IPS-18a (cell line): ENCODE results near the gene PAK1.

Experiments used
- H3K27ac ChIP-seq: one replicate; pipeline ENCODE4 v1.5.1; 2013; ENCODE audit warnings: low read length
- H3K27me3 ChIP-seq: one replicate; pipeline ENCODE4 v1.6.1; 2013; ENCODE audit warnings: mild to moderate bottlenecking, low read length; ENCODE audit not compliant: control insufficient read depth, insufficient read depth
- H3K36me3 ChIP-seq: one replicate; pipeline ENCODE4 v1.6.1; 2013; ENCODE audit warnings: low read depth, low read length; ENCODE audit not compliant: control insufficient read depth
- H3K4me1 ChIP-seq: one replicate; pipeline ENCODE4 v1.6.1; 2013; ENCODE audit warnings: low read depth, low read length; ENCODE audit not compliant: control insufficient read depth
- H3K4me3 ChIP-seq: one replicate; pipeline ENCODE4 v1.5.1; 2013; ENCODE audit warnings: low read length
- H3K9ac ChIP-seq: one replicate; pipeline ENCODE4 v1.6.1; 2013; ENCODE audit warnings: mild to moderate bottlenecking, low read length, moderate library complexity
- H3K9me3 ChIP-seq: one replicate; pipeline ENCODE4 v1.6.1; 2013; ENCODE audit warnings: low read depth, low read length; ENCODE audit not compliant: control insufficient read depth

PAK1 gene

GRCh38 chr11:77472991-77473800 lies 698 bp downstream of the PAK1 start:
- peak overlapping the region; percentile 82 for H3K9ac ChIP-seq
- peak overlapping the region; percentile 71 for H3K27ac ChIP-seq
- H3K27me3 ChIP-seq = no peaks in the 10 kb centered on the region

GRCh38 chr11:77471558-77472193 lies 2.2 kb downstream of the PAK1 start:
- Histone ChIP-seq H3K9me3 (no peaks in the 10 kb centered on the region), H3K4me1 (peaks cover 51% of the 10 kb centered on the region), H3K27ac (no peak overlapping the region), H3K4me3 (peak overlapping the region; percentile 90), H3K36me3 (no peaks in the 10 kb centered on the region), H3K9ac (peak overlapping the region; percentile 21), H3K27me3 (no peaks in the 10 kb centered on the region)

More at GRCh38 chr11:77472991-77473800, 698 bp downstream of the PAK1 start:
- peaks cover 42% of the 10 kb centered on the region for H3K4me1 ChIP-seq
- no peaks in the 10 kb centered on the region for H3K9me3 ChIP-seq
- no peaks in the 10 kb centered on the region for H3K36me3 ChIP-seq
- H3K4me3 ChIP-seq = peak overlapping the region; percentile 90

GRCh38 chr11:77470971-77471370 lies 2.9 kb downstream of the PAK1 start:
- H3K9ac ChIP-seq = peak overlapping the region; percentile 57
- H3K4me3 ChIP-seq = peak overlapping the region; percentile 90
- peak overlapping the region; percentile 71 for H3K27ac ChIP-seq
- no peaks in the 10 kb centered on the region for H3K36me3 ChIP-seq
- no peaks in the 10 kb centered on the region for H3K9me3 ChIP-seq
- peaks cover 51% of the 10 kb centered on the region for H3K4me1 ChIP-seq
- H3K27me3 ChIP-seq = no peaks in the 10 kb centered on the region

- no peaks in the 10 kb centered on the region for H3K27me3 ChIP-seq
- no peaks in the 10 kb centered on the region for H3K9me3 ChIP-seq
- H3K27ac ChIP-seq = peak overlapping the region; percentile 71
- H3K9ac ChIP-seq = peak overlapping the region; percentile 57
- H3K4me1 ChIP-seq = peaks cover 51% of the 10 kb centered on the region
- H3K36me3 ChIP-seq = no peaks in the 10 kb centered on the region
- H3K4me3 ChIP-seq = peak overlapping the region; percentile 90
These were observed 3.4 kb downstream of the PAK1 start for GRCh38 chr11:77470504-77470903.

DNA sequence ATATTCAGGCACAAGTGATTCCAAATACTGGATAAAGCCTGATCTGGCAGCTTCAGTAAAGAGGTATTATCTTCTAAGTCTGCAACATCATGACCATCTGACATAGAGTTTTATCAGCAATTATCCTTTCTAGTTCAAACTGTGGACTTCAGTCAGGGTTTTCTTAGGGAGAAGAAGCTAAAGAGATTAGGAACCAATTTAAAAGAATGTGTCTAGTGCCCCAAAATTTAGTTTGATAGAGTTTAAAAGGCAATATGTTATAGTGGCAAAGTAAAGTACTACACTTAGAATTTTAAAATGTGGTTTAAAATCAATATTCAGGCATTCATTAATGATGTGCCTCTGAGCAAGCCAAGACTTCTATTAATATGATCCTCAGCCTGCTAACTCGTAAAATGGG lies 5.4 kb downstream of the PAK1 start:
- Histone ChIP-seq H3K4me1 (peaks cover 65% of the 10 kb centered on the region), H3K4me3 (peak overlapping the region; percentile 19)

GRCh38 chr11:77467993-77468392 lies 5.9 kb downstream of the PAK1 start:
- Histone ChIP-seq H3K4me1 (peaks cover 68% of the 10 kb centered on the region), H3K27ac (peak overlapping the region; percentile 51), H3K27me3 (no peaks in the 10 kb centered on the region), H3K9me3 (no peaks in the 10 kb centered on the region), H3K36me3 (no peaks in the 10 kb centered on the region), H3K9ac (no peak overlapping the region), H3K4me3 (no peak overlapping the region)

More for the DNA sequence above, 5.4 kb downstream of the PAK1 start:
- Histone ChIP-seq H3K36me3 (no peaks in the 10 kb centered on the region), H3K9ac (no peak overlapping the region), H3K27ac (peak overlapping the region; percentile 51), H3K27me3 (no peaks in the 10 kb centered on the region), H3K9me3 (no peaks in the 10 kb centered on the region)

- H3K27ac ChIP-seq = no peak overlapping the region
- H3K4me3 ChIP-seq = no peak overlapping the region
- H3K27me3 ChIP-seq = no peaks in the 10 kb centered on the region
- no peaks in the 10 kb centered on the region for H3K36me3 ChIP-seq
- H3K9me3 ChIP-seq = no peaks in the 10 kb centered on the region
- H3K9ac ChIP-seq = no peak overlapping the region
- peaks cover 68% of the 10 kb centered on the region for H3K4me1 ChIP-seq
These were observed 6.7 kb downstream of the PAK1 start for GRCh38 chr11:77467233-77467632.

GRCh38 chr11:77457340-77457739 lies 16.6 kb downstream of the PAK1 start:
- Histone ChIP-seq H3K9me3 (no peaks in the 10 kb centered on the region), H3K4me3 (peak overlapping the region; percentile 19), H3K36me3 (no peaks in the 10 kb centered on the region), H3K4me1 (peaks cover 70% of the 10 kb centered on the region), H3K27me3 (no peaks in the 10 kb centered on the region), H3K27ac (peak overlapping the region; percentile 6), H3K9ac (no peak overlapping the region)

DNA sequence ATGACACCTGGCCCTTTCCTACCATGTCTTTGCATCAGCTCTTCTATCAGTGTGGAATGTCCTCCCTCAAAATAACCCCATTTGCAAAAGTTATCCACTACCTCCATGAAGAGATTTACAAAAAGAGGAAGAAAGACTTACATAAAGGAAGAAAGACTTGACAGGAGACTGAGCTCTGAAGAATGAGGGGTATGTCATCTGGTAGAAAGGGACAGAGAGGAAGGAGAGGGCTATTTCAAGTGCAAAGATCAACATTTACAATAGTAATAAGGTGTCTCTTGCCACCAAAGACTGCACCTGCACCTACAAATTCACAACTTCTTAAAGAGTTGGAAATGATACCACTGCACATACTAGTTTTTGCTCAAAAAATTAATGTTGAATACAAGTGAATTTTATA lies 18.2 kb downstream of the PAK1 start:
- no peaks in the 10 kb centered on the region for H3K36me3 ChIP-seq
- no peaks in the 10 kb centered on the region for H3K9me3 ChIP-seq
- H3K4me1 ChIP-seq = peaks cover 60% of the 10 kb centered on the region
- H3K27ac ChIP-seq = no peak overlapping the region
- H3K4me3 ChIP-seq = no peak overlapping the region
- no peak overlapping the region for H3K9ac ChIP-seq
- no peaks in the 10 kb centered on the region for H3K27me3 ChIP-seq

DNA sequence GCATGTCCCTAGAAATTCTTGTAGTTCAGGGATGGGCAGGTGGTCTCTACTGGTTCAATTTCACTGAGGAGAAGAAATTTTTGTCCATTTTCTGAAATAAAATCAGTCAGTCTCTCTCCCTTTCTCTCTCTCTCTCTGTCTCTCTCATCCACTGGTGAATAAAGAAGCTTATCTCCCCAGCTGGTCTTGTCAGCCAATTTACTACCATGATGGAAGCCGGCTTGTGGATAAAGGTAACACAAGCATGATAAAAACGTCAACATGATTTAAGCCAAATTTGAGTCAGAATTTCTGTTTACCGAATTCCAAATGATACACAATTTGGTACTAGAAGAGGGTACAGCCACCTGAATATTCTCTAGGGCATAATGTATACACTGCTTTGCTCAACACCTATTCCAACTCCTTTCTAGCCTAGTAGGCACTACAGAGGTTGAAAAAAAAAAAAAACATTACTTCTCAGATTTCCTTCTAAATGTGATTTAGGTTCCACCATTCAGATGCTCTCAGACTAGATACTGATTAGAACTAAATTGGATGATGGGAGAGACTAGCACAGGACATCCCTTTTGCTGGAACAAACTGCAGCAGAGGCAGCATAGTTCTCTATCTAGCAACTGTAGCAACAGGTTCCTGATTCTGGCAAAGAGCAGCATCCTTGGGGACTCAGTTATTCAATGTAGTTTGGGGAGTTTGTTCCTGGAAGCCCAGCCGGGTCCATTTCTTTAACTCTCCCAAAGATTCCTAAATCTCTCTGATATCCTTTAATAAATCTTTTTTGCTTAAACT lies 18.8 kb downstream of the PAK1 start:
- Histone ChIP-seq H3K4me3 (no peak overlapping the region), H3K4me1 (peaks cover 59% of the 10 kb centered on the region), H3K9me3 (no peaks in the 10 kb centered on the region), H3K9ac (no peak overlapping the region), H3K27me3 (no peaks in the 10 kb centered on the region), H3K27ac (no peak overlapping the region), H3K36me3 (no peaks in the 10 kb centered on the region)

DNA sequence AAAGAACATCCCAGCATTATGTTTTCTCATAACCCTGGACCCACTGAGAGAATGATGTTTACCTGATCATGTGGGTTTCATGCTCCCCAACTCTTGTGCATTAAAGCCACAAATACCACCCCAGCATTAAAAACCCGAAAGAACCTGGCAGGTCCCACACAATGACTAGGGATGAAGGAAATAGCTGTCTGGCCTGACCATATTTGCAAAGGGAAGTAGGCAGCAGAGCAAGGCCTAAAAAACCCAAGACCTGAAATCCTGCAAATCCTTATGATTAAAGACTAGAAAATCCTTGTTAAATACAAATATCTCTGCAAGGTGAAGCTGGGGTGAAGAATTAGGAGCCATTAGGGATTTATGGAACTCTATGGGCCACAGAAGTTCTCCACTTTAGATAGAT lies 23.7 kb downstream of the PAK1 start:
- Histone ChIP-seq H3K27me3 (no peaks in the 10 kb centered on the region), H3K9me3 (no peaks in the 10 kb centered on the region), H3K27ac (no peak overlapping the region), H3K9ac (no peak overlapping the region), H3K36me3 (no peaks in the 10 kb centered on the region), H3K4me3 (no peak overlapping the region), H3K4me1 (peaks cover 41% of the 10 kb centered on the region)
